ENCODE data around the gene SCNN1A.

- TF ChIP-seq SMC3 (IDR thresholded peaks at IDR 0.05; ENCODE audit: low read depth, low read length) (no peak), CTCF (conservative IDR thresholded peaks at IDR 0.05; ENCODE audit: low read depth, low read length) (no peak), CHD1 (IDR thresholded peaks at IDR 0.05; ENCODE audit: low read depth, low read length) (no peak), POLR2A (IDR thresholded peaks at IDR 0.05; ENCODE audit: low read depth, low read length) (no peak)
These were observed 52.4 kb downstream of the SCNN1A start for GRCh38 chr12:6322969-6323339.

All from IMR-90 (cell line).